Measurements from ENCODE around the gene KREMEN2.

Gene KREMEN2

DNA sequence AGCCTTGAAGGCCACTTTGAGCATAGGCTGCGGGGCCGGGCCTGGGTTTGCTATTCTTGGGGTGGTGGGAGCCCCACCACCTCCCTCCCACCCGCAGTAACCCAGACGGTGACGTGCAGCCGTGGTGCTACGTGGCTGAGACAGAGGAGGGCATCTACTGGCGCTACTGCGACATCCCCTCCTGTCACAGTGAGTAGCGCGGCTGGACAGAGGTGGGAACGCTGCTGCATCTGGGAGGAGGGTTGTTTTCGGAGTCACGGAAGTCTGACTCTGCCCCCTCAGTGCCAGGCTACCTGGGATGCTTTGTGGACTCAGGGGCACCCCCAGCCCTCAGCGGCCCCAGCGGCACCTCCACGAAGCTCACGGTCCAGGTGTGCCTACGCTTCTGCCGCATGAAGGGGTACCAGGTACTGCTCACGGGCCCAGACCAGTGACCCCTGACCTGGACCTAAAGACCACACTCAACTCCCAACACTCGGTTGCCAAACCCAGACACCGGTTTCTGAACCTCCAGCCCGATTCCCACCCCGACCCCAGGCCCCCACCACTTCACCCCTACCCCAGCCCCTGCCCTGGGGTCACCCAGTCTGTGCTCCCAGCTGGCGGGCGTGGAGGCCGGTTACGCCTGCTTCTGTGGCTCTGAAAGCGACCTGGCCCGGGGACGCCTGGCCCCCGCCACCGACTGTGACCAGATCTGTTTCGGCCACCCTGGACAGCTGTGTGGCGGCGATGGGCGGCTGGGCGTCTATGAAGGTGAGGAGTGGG is 2.1 kb downstream of the KREMEN2 start:
- no peak for DNase-seq

DNA sequence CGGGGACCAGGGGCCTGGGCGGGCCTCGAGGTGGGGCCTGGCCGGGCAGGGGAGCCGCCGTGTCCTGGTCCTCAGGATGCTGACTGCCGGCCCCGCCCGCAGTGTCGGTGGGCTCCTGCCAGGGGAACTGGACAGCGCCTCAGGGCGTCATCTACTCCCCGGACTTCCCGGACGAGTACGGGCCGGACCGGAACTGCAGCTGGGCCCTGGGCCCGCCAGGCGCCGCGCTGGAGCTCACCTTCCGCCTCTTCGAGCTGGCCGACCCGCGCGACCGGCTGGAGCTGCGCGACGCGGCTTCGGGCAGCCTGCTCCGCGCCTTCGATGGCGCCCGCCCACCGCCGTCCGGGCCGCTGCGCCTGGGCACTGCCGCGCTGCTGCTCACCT is 2.7 kb downstream of the KREMEN2 start:
- peak; percentile 7 for DNase-seq

GRCh38 chr16:2967211-2967631 is 3.1 kb downstream of the KREMEN2 start:
- DNase-seq, result no peak

- no peak for DNase-seq
Measured at GRCh38 chr16:2967721-2968161, 3.7 kb downstream of the KREMEN2 start.

- DNase-seq, result no peak
Measured at GRCh38 chr16:2968368-2968737, 4.3 kb downstream of the KREMEN2 start.

DNA sequence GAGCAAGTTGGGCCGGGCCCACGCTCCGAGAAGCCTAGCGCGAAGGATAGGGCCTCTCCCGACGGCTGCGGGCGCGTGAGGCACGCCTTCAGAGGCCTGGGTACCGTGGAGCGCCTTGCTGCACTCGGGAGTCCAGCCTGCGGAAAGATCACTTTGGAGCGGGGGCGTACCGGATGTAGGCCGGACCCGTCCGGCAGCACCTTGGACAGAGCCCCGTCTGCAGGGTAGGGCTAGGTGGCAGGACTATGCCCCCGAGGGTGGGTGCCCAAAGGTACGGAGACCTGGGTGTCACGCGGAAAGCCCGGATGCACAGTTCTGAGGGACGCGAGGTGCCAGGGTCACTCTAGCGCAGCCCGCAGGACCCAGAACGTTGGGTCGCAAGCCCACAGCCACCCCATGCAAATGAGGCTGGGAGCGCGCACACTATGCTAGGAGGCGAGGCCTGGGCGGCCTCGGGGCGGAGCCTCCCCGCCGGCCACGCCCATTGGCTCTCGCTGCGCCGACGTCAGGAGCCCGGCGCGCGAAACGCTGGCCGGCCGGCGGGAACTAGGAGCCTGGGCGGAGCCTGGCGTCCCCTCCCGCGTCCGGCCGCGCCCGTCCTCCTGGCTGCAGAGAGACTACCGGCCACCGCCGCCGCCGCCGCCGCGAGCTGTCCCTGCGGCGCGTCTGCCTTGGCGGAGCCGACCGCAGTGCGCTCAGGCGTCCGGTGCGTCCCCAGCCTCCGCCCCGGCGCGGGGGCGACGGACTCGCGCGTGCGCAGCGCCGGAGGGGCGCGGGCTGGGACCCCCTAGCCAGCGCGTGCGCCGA is 4.9 kb downstream of the KREMEN2 start, which contains the start of gene PAQR4:
Gene PAQR4 (plus strand): TSS at position 611 of the 807 bp plus-strand sequence. CDS start 327 bp downstream, outside the sequence.
- peak; percentile 84 for DNase-seq

DNA sequence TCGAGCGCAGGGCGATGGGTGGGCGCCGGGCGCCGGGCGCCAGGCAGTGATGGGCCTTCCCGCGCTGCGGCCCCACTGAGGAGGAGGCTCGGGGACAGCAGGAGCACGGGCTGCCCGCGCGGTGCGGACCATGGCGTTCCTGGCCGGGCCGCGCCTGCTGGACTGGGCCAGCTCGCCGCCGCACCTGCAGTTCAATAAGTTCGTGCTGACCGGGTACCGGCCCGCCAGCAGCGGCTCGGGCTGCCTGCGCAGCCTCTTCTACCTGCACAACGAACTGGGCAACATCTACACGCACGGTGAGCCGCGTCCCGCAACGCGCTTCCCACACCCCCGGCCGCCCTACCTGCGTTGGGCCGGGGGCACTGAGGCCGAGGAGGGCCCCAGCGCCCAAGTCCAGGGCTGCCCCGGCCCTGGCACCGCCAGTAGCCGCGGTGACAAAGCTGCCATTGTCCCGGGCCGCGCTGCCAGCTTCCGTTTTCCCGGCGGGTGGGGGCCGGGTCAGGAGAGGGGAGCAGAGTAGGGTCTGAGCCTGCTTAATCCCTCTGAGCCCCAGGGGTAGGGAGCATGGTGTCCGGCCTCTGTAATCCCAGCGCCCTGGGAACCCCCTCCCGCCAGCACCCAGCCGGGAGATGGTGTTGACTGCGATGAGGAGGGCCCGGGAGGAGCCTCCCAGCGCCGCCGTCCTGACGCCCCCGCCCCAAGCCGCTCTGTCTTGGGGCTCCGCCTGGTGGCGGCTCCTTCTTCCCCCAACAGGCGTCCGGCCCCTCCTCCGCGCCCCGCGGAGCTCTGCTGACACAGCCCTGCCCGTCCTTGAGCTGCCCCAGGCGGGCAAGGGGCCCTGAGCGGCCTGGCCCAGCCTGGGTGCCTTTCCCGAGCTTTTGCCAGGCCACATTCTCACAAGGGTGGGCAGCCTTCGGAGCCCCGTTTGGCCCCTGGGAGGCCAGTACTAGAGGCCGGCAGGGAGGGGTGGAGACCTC is 5.8 kb downstream of the KREMEN2 start:
- peak; percentile 68 for DNase-seq

GRCh38 chr16:2970563-2970962 is 6.5 kb downstream of the KREMEN2 start:
- DNase-seq, result no peak

GRCh38 chr16:2971134-2971984 is 7.3 kb downstream of the KREMEN2 start:
- no peak for DNase-seq

DNA sequence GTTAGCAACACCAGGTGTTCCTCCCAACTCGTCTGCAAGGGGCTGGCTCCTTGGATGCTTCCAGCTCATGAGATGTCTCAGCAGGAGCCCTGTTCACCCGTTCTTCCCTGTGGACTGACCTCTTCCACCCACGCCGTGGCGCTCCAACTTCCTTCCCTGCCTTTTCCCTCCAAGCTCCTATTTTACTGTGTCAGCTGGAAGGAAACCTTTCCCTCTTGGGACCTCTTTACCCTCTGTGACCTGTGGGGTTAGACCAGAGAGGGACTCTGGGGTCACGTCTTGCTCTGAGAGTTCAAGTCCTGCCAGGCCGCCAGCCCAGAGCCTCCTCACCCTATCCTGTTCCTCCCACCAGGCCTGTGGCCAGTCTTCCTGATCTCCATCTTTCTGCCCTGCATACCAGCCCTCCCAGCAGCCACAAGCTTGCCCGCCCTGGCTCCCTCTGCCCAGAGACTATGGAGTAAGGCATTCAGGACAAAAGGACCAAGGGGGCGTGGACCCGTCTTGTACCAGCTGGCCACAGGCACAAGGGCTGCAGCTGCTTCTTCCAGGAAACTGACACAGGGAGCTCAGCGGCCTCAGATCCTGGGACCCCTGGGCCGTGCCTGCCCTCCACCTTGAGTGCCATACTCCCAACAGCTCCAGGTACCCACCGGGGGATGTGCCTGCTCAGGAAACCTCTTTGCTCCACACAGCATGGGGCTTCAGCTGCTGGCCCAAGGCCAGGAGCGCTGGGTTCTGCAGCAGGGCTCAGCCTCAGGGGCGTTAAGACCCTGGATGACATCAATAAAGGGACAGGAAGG is 8.1 kb downstream of the KREMEN2 start:
- no peak for DNase-seq

DNA sequence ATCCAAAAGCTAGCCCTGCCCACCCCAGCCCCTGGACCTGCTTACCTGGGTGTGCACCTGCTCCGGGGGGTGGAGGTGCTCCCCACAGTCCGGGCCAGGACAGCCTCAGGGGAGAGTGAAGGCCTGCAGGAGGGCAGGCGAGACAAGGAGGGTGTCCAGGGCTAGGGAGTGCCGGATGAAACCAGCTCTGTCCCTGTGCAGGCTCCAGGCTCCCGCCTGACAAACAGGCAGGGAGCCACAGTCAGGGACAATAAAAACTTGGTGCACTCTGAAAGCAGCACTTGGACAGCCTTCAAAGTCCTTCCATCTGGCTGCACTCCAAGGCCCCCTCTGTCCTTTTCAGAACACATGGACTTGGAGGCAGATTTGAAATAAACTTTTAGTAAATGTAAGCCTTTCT is 9.0 kb downstream of the KREMEN2 start:
- DNase-seq, result no peak

DNA sequence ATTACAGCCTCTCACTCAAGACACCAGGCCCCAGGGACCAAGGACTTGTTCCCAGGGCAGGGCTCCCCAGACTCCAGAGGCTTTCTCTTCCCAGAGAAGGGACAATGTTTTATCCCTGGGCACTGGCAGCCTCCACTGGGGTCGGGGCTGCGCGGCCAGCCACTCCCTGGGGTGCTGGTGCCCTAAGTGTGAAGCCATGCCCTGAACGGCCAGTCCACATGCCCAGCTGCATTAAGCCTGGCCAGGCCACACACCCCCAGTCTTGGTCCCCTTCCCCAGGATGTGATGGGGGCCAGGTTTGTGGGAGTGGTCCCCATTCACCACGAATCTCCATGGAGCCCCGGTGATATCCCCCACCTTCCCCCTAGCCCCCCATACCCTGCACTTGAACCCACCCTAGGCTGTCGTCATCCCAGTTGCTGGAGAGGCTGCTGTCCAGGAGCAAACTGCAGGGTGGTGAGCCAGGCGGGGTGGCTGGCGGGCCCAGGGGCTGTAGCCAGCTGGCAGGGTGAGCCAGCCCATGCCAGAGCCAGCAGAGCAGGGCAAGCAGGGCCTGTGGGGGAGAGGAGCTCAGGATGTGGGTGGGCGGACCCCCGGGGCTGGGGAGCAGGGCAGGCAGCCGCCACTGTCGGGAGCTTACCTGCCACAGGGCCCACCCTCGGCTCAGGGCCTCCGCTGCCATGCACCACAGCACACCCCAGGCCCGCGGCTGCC is 9.7 kb downstream of the KREMEN2 start:
- DNase-seq, result no peak

- DNase-seq, result no peak
Measured at GRCh38 chr16:2974319-2975056, 10.4 kb downstream of the KREMEN2 start.

GRCh38 chr16:2975161-2975795 is 11.2 kb downstream of the KREMEN2 start:
- no peak for DNase-seq

DNA sequence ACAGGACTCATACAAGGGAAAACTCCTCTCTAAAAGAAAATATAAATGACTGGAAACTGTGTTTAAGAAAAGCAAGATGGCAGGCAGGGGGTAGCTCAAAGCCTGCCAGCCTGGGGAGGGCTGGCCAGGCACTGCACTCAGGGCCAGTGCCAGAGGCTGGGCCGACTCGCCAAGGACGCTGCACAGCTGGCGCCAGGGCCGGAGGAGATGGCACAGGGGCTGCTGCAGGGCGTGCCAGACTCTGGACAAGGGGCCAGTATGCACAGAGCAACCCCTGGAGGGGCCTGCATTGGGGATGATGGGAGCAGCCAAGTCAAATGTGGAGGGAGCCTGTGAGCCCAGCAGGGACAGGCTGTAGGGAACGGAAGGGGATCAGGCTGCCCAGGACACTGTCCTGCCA is 12.1 kb downstream of the KREMEN2 start:
- no peak for DNase-seq

DNA sequence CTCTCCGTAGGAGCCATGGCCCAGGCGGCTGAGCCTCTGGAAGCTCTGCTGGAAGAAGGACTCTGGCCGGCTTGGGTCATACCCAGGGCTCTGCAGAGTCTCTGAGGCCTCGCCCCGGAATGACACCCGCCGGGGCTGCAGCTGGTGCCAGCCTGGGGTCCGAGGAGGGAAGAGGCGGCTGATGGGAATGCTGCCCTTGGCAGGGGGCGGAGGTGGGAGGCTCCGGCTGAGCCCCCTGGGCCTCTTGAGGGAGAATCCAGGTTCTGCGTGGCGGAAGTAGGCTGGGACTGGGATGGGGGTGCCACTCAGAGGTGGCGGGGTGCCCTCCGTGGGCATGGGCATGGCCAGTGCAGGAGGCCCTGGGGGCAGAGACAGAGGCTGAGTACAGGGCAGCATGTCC is 12.6 kb downstream of the KREMEN2 start:
- no peak for DNase-seq

DNA sequence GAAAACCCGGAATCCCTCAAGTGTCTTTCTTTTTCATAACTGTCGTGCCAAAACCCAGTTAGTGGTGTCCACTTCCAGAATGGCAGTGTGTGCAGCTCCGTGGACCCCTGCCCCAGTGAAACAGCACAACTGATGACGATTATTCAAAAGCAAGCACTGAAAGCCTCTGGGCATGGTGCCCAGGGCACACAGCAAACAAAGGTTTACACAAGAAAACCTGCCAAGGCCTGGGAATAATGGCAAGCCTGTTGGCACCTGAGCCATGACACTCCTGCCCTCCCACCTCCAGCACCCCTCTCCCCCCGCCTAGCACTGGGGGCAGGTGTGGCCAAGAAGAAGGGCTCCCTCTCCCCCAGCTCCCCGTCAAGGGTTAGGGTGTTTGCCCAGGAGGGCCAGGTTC is 13.4 kb downstream of the KREMEN2 start:
- DNase-seq, result no peak

DNA sequence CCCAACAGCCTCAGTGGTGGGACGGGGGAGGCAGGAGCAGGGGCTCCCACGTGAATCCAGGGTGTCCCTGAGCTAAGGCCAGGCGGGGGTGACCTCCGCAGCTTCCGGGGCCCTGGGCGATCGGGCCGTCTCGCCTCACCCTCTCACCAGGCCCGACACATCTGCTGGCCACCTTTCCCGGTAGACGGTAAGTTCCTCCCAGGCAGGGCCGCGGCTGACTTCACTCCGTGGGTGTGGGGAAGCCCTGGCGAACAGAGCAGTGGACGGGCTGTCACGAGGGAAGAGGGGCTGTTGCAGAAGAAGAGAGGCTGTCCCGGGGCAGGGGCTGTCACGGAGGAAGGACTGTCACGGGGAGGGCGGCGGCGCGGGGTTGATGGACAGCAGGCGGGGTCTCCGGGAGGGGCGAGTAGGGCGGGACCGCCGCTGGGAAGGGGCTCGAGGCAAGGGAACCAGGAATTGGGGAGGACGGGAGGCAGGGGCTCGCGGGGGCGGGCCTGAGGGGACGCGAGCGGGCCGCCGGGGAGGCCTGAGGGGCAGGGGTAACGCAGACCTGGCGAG is 15.7 kb downstream of the KREMEN2 start:
- DNase-seq, result no peak

Data from CD4-positive, alpha-beta T cell treated with Interleukin-10 for 1 hour (primary cell).